ENCODE results near the gene SLC44A1. TPM values are rescaled to one million over a fixed set of nuclear protein-coding genes. Genes with fewer than 3 reads are reported as not detected.
A peak's percentile ranks its signal among the peaks of the same experiment; 100 is the strongest.

Gene SLC44A1
- total RNA-seq, 2 experiments from 2014 or later = 26.6 to 71.6 TPM

DNA sequence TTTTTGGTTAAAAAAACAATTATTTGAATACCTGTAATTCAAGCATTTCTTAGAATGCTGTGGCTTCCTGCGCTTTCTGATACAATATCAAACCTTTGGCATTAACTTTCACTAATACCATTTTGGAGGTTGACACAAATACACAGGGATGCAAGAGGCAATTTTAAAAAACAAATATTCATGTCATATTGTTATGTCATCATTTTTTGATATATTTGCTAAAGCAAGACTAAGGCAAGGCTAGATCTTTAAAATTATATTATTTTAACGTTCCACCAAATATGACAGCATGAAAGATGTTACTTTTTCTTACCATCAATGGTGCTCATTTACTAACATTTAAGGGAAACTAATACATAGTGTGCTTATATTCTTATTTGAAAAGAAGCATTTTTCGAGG lies 110.0 kb downstream of the SLC44A1 start:
- no peak for TF ChIP-seq CTCF (conservative IDR thresholded peaks at IDR 0.05; ENCODE audit: low read length)
- no peak for TF ChIP-seq EZH2phosphoT487 (IDR thresholded peaks at IDR 0.05; ENCODE audit: borderline replicate concordance, low read depth, low read length)
- BruUV-seq (replicated peaks) = no TSS peak
- no peak overlapping the region for H2AFZ ChIP-seq (ENCODE audit: low read length)
- CTCF ChIA-PET (ENCODE audit: unreplicated experiment) = interaction anchor here (0.6 kb wide), 1 partner anchor 8 kb away, joined by 3 read pairs; no protein-coding TSS in a partner anchor
- H3K4me1 ChIP-seq (ENCODE audit: insufficient read depth, low read length, poor library complexity, severe bottlenecking) = peaks cover 42% of the 10 kb centered on the region
- no peaks in the 10 kb centered on the region for H3K9me3 ChIP-seq (ENCODE audit: low read length)
- peaks cover 22% of the 10 kb centered on the region for H3K36me3 ChIP-seq (ENCODE audit: insufficient read depth, low read length)
- POLR2A ChIA-PET = no interaction called here
- no peak overlapping the region for H3K27ac ChIP-seq (ENCODE audit: low read depth, low read length, poor library complexity, severe bottlenecking)
- H4K20me1 ChIP-seq (ENCODE audit: insufficient read depth, low read length) = no peaks in the 10 kb centered on the region
- DNase-seq (ENCODE audit: low spot score) = no peak
- H3K4me3 ChIP-seq (ENCODE audit: low read depth, low read length, poor library complexity, severe bottlenecking) = no peak overlapping the region
- no peak overlapping the region for H3K4me2 ChIP-seq (ENCODE audit: low read length)
- H3K79me2 ChIP-seq (ENCODE audit: insufficient read depth, low read depth, low read length) = no peaks in the 10 kb centered on the region
- intact Hi-C loops (cut with micrococcal nuclease; ENCODE audit: unreplicated experiment) = loop anchor here (10.0 kb wide), 1 partner anchor 110 kb away; the partner anchor contains the start of gene SLC44A1
- H3K9me2 ChIP-seq (ENCODE audit: insufficient read depth, low read length) = no peaks in the 10 kb centered on the region

DNA sequence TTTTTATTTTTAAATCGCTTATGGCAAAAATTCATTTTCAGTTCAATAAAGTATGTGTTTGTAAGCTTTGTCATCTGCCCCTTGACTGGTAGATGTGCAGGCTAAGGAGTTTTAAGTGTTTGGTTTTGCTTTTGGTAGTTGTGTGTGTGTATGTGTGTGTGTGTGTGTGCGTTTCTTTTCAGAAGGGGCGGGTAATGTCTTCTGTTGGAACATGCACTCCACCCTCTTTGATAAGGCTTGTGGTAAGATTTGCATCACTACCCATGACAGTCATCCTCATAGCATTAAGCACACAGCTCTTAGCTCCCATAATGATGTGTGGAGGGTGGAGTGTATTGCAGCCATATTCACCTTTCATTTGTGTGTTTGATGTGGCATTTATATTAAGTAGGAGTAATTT lies 111.3 kb downstream of the SLC44A1 start:
- no peaks in the 10 kb centered on the region for H3K9me3 ChIP-seq (ENCODE audit: low read length)
- CTCF ChIA-PET (ENCODE audit: unreplicated experiment) = no interaction called here
- TF ChIP-seq EZH2phosphoT487 (IDR thresholded peaks at IDR 0.05; ENCODE audit: borderline replicate concordance, low read depth, low read length) (no peak), CTCF (conservative IDR thresholded peaks at IDR 0.05; ENCODE audit: low read length) (no peak)
- intact Hi-C loops (cut with micrococcal nuclease; ENCODE audit: unreplicated experiment) = loop anchor here (5.0 to 10.0 kb wide), 2 partner anchors 52 to 111 kb away; partner anchors contain the start of gene SLC44A1
- peaks cover 24% of the 10 kb centered on the region for H3K36me3 ChIP-seq (ENCODE audit: insufficient read depth, low read length)
- H3K79me2 ChIP-seq (ENCODE audit: insufficient read depth, low read depth, low read length) = no peaks in the 10 kb centered on the region
- no peak overlapping the region for H3K4me3 ChIP-seq (ENCODE audit: low read depth, low read length, poor library complexity, severe bottlenecking)
- POLR2A ChIA-PET = interaction anchor here (0.7 to 4.0 kb wide), 13 partner anchors 9 to 611 kb away, joined by 3 to 31 read pairs (median 5); no protein-coding TSS in a partner anchor
- H2AFZ ChIP-seq (ENCODE audit: low read length) = no peak overlapping the region
- H3K4me2 ChIP-seq (ENCODE audit: low read length) = peak overlapping the region; percentile 16; the same call in 1 of the 2 replicates
- no peaks in the 10 kb centered on the region for H4K20me1 ChIP-seq (ENCODE audit: insufficient read depth, low read length)
- no TSS peak for BruUV-seq (replicated peaks)
- H3K4me1 ChIP-seq (ENCODE audit: insufficient read depth, low read length, poor library complexity, severe bottlenecking) = peaks cover 52% of the 10 kb centered on the region
- no peaks in the 10 kb centered on the region for H3K9me2 ChIP-seq (ENCODE audit: insufficient read depth, low read length)
- peak; percentile 22 for DNase-seq (ENCODE audit: low spot score)
- no peak overlapping the region for H3K27ac ChIP-seq (ENCODE audit: low read depth, low read length, poor library complexity, severe bottlenecking)

- Histone ChIP-seq H3K9me2 (ENCODE audit: insufficient read depth, low read length) (no peaks in the 10 kb centered on the region), H3K4me2 (ENCODE audit: low read length) (peak overlapping the region; percentile 60), H3K9me3 (ENCODE audit: low read length) (no peaks in the 10 kb centered on the region), H2AFZ (ENCODE audit: low read length) (no peak overlapping the region), H3K4me3 (ENCODE audit: low read depth, low read length, poor library complexity, severe bottlenecking) (peak overlapping the region; percentile 27), H3K27ac (ENCODE audit: low read depth, low read length, poor library complexity, severe bottlenecking) (peak overlapping the region; percentile 55), H3K79me2 (ENCODE audit: insufficient read depth, low read depth, low read length) (no peaks in the 10 kb centered on the region), H4K20me1 (ENCODE audit: insufficient read depth, low read length) (no peaks in the 10 kb centered on the region), H3K4me1 (ENCODE audit: insufficient read depth, low read length, poor library complexity, severe bottlenecking) (peaks cover 60% of the 10 kb centered on the region), H3K36me3 (ENCODE audit: insufficient read depth, low read length) (peaks cover 43% of the 10 kb centered on the region)
- DNase-seq (ENCODE audit: low spot score) = peak; percentile 47
- intact Hi-C loops (cut with micrococcal nuclease; ENCODE audit: unreplicated experiment) = loop anchor here (5.0 to 10.0 kb wide), 2 partner anchors 49 to 113 kb away; partner anchors contain the start of gene SLC44A1
- no TSS peak for BruUV-seq (replicated peaks)
- CTCF ChIA-PET (ENCODE audit: unreplicated experiment) = interaction anchor here (0.7 to 1.6 kb wide), 2 partner anchors 74 to 113 kb away, joined by 3 to 4 read pairs; no protein-coding TSS in a partner anchor
- POLR2A ChIA-PET = interaction anchor here (0.5 to 4.0 kb wide), 18 partner anchors 11 to 380 kb away, joined by 3 to 31 read pairs (median 4); no protein-coding TSS in a partner anchor
- TF ChIP-seq CTCF (conservative IDR thresholded peaks at IDR 0.05; ENCODE audit: low read length) (no peak), EZH2phosphoT487 (IDR thresholded peaks at IDR 0.05; ENCODE audit: borderline replicate concordance, low read depth, low read length) (no peak)
These were observed 113.5 kb downstream of the SLC44A1 start for GRCh38 chr9:105357937-105358336.

All from OCI-LY7 (cell line).